GM18499 (cell line): Measurements from ENCODE around the gene TNC.

Source experiments
- ATAC-seq: cut with Tn5 transposase; IDR thresholded peaks from one replicate; pipeline ENCODE4 v1.9.1; 2021; ENCODE audit warnings: moderate number of reproducible peaks; ENCODE audit not compliant: insufficient read depth, unreplicated experiment

Gene TNC

DNA sequence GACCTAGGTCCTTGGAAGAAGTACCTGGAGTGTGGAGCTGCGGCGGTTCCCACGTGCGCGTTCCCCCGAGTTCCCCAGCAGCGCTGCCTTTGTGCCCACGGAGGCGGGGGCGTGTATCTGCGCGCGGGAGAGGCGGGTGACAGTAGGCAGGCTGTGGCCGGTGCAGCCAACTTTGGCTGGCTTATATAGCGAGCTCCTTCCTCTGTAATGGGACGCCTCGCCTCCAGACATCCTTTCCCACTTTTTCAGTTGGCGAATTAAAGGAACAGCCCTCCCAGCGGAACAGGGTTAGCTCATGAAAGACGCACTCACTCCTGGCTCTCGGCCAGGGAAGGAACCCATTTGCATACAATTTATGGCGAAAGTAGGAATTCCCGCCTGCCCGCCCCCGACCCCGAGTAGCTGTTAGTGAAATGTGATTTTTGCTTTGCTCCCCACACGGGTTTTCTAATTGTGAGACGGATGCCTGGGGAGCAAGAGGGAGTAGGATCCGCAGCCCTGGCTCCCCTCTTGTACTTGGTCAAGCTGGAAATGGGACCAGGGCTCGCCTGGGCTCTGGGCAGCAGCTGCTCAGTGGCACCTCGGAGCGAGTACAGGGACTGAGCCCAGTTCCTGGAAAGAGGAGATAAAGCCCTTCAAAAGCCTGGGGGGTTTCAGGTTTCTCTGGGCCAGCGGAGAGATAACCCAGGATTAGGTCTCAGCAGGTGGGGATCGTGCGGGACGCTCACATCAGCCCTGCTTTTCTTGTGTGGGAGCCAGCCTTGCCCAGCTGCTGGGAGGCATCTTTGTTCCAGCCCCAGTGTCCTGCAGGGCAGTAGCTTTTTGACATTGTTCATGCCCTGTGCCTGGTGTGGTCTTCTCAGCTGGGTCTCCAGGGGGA, at the start of gene TNC:
Gene TNC, minus strand, starts transcription at position 159 of the 880 bp plus-strand sequence. CDS start 27,139 bp downstream, outside the sequence.
- no peak for ATAC-seq

DNA sequence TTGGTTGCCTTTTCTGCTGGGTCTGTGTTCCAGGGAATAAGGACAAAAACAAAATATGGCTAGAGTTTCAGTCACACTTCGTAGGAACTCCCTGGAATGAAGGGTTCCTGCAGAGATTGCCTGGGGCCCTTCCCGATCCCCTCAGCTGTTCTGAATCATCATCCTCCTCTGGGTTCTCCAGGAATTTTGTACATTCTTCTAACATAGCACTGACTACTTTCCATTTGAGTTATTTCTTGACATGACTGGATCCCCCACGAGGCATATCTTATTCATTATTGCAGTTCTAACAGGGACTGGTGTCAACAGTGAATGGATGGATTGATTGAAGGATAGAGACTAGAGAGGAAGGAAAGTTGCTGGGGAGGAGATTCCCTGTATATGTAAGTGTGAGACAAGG, 49.2 kb upstream of the TNC start:
- ATAC-seq: no peak

DNA sequence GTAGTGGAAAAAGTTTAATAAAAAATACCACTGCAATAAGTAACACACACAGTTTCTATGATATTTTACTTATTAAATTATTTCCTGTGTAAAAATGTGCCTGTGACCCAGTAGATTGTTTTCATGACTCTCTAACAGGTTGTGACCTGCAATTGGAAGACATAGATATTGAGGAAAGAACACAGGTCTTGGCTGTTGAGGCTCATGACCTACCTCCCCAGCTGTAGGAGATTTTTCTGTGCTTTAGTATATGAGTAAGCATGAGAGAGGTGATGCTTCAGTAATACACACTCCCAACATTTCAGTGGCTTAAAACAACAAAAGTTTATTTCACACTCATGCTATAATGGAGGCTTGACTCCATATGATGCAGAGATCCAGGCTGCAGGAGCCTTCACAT, 47.3 kb upstream of the TNC start:
- ATAC-seq: no peak

DNA sequence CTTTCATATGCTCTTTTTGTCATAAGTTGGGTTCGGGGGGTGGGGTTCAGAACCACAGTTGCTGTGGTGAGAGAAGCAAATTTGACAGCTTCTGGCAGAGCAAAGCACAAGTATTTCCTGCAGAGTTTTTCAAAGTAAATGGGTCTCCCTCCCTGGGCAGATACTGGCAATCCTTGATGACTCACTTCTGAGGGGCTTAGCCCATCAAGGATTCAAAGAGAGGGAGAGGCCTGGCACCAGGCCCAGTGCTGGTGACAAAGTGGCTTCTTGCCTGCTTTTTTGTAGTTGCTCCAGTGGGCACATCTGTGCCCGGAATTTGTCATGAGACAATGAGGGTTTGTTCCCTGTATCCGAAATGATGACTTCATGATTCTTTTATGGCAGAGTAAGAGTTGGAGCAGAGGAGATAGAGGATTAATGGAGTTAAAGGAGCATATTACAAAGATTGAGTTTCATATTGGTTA, 46.6 kb upstream of the TNC start:
- no peak for ATAC-seq

DNA sequence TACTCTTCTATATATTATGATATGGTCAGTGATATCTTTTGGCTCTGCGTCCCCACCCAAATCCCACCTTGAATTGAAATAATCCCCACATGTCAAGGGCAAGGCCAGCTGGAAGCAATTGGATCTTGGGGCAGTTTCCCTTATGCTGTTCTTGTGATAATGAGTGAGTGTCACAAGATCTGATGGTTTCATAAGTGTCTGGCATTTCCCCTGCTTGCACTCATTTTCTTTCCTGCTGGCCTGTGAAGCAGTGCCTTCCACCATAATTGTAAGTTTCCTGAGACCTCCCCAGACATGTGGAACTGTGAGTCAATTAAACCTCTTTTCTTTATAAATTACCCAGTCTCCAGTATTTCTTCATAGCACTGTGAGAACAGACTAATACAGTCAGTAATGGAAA, 45.0 kb upstream of the TNC start:
- ATAC-seq: no peak

DNA sequence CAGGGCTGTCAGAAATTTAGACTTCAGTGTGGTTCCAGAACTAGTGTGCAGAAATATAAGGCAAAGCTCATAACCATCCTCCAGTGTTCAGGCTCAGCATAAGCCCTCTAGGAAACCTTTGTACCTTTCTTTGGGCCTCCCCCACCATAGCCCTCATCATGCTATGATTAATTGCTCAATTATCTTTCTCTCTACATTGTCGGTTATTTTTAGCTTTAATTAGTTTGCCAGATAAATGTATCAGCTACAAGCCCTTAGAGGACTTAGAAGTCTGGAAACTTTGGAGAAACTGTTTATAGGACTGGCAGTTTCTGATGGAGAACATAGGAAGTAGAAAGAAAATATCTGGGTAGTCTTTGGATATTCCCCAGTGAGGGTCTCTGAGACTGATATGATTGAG, 43.5 kb upstream of the TNC start:
- no peak for ATAC-seq

DNA sequence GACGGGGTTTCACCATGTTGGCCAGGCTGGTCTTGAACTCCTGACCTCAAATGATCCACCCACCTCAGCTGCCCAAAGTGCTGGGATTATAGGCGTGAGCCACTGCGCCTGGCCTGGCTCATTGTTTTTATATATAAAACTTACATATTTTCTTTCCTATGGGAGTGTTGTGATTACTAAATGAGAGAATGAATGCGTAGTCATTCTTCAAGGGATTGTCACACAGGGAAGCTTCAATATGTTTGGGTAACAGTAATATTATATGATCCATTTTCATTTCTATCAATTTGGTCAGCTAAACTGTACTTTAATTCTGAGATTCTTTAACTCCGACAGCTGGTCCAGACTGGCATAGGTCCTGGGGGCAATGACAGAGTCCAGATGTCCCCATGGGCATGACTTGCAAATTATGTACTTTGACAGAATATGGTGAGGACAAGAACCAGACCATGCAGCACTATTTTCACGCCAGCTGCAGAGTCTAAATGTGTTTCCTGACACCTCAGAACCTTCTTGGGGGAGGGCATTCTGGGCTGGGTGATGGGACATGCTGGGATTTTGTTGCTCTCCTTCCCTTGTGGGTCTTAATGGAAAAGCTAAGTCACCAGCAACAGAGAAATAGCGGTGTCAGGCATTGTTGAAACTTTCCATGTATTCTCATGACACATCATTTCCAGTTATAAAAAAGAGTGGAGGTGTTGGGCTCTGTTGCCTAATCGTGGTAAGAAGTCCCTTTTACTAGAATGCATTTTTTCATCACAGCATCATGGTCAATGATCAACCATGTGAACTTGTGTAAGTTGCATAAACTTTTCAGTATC, 40.9 kb upstream of the TNC start:
- ATAC-seq: no peak

DNA sequence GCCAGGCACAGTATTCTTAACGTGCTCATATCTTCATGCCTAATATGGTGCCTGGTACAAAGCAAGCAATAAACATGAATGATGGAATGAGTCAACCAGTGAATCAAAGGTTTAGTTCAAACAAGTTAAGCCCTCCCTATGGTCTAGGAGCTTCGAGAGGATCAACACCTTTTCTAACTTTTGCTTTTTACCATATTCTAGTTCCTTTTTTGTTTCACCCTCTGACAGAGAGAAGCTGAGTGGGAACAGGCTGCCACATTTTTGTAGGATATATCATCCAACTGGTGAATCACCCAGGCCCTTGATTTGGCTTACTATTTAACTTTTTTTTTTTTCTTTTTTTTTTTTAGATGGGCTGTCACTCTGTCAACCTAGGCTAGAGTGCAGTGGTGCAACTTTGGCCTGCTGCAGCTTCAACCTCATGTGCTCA, 39.3 kb upstream of the TNC start:
- no peak for ATAC-seq

DNA sequence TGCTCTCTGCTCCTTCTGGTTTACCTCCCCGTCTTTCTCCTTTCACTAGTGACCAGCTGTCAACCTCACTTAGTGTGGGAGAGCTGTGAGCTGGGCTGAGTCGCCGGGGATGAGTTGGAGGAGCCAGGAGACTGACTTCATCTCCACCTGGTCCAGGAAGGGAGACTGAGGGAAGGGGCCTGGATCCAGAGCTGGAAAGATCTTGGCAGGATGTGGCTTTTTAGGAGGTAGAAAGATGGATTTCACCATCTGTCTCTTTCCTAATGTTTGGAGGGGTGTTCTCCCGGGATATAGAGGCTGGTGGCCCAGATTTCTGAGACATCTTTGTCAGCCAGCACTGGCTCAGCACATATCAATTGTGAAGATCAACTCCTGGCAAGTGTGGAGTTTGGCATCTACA, 37.1 kb upstream of the TNC start:
- no peak for ATAC-seq

DNA sequence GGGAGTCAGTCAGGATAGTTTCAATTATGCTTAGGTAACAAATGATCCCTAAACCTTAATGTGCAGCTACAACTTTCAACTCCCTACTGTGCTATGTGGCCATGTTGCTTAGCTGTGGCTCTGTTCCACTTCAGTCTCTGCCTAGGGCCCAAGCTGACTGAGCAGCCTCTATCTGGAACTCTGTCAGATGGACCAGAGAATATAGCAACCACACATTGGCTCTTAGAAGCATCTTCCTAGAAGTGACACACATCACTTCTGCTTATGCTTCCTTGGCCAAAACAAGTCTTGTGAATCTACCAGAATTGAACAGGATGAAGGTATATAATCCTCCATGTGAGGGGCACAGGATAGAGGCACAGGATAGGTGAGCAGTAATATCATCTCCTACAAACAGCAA, 36.7 kb upstream of the TNC start:
- no peak for ATAC-seq

DNA sequence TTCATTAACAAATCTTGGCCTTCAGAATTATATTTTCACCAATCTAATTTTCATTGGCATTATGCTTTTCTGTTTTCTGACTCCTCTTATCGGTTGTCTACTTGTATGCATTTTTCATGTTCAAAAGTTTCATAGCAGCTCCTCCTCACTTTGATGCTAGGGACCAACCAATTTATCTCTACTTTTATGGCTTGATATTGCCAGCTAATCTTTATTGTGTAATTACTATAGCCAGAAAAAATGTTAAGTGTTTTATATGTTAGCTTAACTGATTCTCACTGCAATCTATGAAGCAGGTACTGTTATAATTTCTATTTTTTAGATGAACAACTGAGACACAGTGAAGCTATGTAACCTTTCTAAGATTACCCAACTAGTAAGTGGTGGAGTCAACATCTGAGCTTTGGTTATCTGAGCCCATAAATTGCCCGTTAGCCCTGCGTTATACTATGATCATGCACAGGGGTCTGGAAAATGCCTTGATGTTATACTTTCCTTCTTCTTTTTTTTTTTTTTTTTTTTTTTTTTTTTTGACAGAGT, 34.4 kb upstream of the TNC start:
- ATAC-seq: no peak

DNA sequence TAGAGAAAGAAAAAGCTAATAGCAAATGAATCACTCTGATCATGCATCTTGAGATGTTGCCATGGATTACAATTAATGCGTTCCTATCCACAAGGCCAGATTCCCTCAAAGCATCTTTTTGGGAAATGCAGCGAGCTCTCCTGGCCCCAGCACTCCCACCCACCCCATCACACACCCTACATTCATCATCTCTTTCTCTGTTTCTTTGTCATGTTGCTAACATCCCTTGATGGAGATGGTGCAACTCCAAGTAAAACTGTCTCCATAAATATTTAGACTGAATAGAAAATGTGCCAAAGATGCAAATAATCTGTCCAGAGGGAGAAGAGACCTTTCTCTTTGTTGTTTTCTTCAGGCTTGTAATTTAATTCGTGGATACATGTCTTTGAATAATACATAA, 30.8 kb upstream of the TNC start:
- no peak for ATAC-seq

DNA sequence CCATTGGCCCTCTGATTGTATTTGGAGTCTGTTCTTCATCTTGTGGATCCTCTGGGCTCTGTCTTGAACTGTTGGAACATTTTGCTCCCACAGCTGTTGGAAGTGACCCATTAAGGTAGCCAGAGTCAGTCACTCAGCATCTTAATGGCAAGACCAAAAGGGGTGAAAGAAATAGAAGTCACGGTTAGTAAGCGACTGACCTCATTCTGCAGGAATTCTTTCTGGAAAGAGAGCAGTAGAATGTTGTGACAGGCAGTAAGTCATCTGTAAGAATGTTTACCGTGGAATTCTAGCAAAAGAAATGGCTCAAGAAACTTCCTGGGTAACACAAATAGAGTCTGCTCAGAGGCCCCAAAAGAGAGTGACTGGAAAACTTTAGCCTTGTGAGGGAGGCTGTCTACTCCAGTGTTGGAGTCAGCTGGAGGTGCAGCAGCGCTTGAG, 28.6 kb upstream of the TNC start:
- ATAC-seq: no peak

DNA sequence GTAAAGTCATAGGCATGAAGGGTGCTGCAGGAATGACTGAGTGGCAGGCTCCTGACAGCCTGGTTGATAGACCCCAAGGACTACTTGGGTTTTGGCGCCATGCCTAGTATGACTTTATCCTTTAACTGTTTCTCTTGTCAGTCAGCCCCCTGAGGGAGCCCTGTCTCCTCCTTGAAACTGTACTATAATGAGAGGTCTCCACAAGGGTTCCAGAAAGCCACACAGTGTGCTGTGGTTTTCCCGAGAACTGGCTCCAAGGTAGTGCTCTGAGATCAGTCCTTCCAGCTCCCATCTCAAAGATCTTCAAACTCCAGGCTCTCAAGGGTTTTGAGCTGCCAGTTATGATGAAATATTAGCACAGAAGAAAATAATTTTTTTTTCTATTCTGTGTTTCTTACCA, 26.7 kb upstream of the TNC start:
- ATAC-seq: no peak

DNA sequence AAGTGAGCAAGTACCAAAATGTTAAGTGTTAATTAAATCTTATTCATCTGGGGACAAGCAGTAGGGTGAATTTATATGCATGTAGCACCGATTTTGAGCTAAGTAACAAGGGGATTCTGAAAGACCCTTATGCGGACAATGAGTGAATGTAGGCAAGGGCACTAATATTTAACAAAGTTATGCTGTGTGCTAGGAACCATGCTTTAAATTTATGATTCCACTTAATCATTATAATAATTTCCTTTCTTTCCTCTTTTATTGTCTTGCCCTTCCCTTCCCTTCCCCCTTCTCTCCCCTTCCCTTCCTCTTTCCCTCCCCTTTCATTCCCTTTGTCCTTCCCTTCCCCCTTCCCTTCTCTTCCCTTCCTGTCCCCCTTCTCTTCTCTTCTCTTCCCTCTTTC, 25.7 kb upstream of the TNC start:
- no peak for ATAC-seq

DNA sequence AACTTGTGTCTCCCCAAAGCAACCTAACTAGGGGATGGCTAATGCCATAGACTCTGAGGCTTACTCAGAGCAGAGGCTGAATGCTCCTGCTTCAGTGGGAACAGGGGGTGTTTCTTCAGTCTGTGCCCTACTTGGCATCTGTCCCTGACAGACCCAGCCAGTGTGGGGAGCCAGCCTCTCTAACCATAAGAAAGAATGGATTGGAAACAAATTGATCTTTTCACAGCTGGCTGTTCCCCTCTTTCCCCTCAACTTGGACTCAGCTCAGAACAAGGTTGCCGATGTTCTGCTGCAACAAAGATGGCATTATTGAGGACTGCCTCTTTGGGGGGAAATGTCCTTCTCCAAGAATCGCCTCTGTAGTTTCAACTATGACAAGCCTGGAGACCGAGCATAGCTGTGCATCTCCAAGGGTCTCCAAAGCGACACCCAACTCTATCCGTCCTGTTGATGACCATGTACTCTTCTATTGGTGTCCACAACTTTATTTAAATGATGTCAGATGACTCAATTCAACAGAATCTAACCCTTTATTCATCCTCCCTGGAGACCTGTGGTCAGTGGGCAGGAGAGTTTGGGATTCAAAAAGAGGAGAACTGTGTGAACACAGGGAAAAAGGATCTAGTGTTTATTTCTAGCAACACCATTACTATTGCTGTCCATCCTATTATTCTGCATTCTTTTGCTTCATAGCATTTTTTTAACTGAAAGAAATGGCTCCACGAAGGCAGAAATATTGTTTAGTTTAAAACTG, 24.7 kb upstream of the TNC start:
- ATAC-seq: no peak

DNA sequence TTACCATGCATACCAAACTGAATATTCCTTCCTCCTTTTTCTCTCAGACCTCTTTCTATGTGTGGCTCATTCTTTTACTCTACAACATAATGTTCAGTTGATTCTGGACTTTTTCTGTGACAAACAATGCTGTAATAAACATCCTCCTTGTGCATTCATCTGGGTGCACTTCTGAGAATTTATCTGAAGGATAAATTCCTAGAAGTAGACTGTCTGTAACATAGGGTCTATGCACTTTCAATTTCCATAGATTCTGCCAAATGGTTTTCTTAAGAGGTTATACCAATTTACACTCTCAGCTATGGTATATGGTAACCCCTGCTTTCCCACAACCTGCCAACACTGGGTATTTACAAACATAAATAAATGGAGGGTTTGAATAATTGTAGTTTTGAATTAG, 24.1 kb upstream of the TNC start:
- ATAC-seq: no peak

DNA sequence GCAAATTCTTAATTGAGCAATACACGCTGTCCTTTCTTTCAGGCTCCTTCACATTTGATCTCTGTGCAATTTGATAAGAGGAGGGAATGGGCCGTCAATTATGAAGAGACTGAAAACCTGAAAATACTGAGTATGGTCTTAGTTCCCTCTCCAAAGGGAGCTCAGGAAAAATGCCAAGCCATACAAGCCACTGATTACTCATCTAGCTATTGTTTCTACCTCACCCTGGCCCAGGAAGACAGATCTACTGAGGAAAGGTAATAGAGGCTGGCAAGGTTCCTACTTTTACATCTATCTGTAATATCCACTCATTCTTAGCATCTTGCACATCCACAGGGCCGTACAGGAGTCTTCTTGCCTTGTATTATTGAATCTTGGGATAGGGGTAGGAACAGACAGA, 23.7 kb upstream of the TNC start:
- ATAC-seq: no peak

DNA sequence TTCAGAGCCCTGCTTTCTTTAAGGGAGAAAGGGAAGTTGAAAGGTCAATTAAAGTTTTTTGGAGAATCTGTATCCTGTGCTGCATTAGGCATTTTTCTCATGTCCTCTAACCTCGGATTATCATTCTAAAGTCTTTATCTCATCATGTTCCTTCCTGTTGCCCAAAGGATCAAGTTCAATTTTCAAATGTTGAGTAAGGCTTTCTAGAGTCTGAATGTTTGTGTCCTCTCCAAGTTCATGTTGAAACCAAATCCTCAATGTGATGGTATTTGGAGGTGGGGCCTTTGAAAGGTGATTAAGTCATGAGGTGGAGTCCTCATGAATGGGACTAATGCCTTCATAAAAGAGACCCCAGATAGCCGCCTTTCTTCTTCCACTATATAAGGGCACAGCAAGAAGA, 20.2 kb upstream of the TNC start:
- no peak for ATAC-seq

DNA sequence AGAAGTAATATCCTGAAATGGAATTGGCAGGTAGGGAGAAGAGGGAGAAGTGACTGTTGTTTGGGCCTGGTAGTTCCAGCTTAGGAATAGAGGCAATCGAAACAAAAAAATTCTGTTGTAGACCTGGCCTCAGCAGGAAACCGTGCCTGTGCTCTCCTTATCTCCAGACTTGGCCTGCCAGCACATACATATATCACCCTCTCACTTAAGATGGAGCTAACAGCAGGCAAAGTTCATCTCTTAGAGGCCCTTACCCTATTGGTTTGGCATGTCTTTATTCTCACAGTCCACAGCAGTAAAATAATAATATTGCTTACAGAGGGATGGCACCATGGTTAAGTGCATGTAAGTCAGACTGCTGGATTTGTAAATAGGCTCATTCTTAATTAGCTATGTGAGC, 19.6 kb upstream of the TNC start:
- ATAC-seq: no peak
